Lung (tissue), 12 donors: ENCODE measurements around the gene ATP13A2. TPM values are rescaled to one million over a fixed set of nuclear protein-coding genes. Genes with fewer than 3 reads are reported as not detected.
"Not testable (repeated sequence)": the region's sequence is repeated elsewhere in the genome, so short reads cannot be mapped to it uniquely, and the experiment has no call there.

Experiments used
- ATAC-seq: fragments of 200-7000 bp; cut with Tn5 transposase; one replicate; pipeline ENCODE4 v1.9.1; 2020; ENCODE audit warnings: moderate number of reproducible peaks; ENCODE audit not compliant: insufficient read depth, low FRiP score
- DNase-seq, 3 donors: peaks; one replicate each; pipeline ENCODE4 v3.0.0-alpha.2; 2013 to 2017
- H3K27ac ChIP-seq, 2 donors: one replicate each; pipeline ENCODE4 v1.5.1; 2013; ENCODE audit warnings: mild to moderate bottlenecking in 2 of 2, moderate library complexity in 2 of 2, control low read depth in 1 of 2, inconsistent platforms in 1 of 2, low read depth in 1 of 2, low read length in 1 of 2
- H3K27me3 ChIP-seq, 3 donors: one replicate each; pipeline ENCODE4 v1.5.1; 2013; ENCODE audit warnings: low read length in 2 of 3; ENCODE audit not compliant: control insufficient read depth in 3 of 3, insufficient read depth in 3 of 3
- H3K36me3 ChIP-seq, 4 donors: one replicate each; pipeline ENCODE4 v1.5.1; 2013; ENCODE audit warnings: low read length in 4 of 4, mild to moderate bottlenecking in 1 of 4, moderate library complexity in 1 of 4; ENCODE audit not compliant: control insufficient read depth in 4 of 4, insufficient read depth in 4 of 4
- H3K4me1 ChIP-seq, 5 donors: one replicate each; pipeline ENCODE4 v1.5.1; 2013; ENCODE audit warnings: low read length in 5 of 5, mild to moderate bottlenecking in 2 of 5, moderate library complexity in 1 of 5; ENCODE audit not compliant: control insufficient read depth in 5 of 5, insufficient read depth in 5 of 5
- H3K4me3 ChIP-seq: one replicate; pipeline ENCODE4 v1.5.1; 2013; ENCODE audit warnings: mild to moderate bottlenecking, control low read depth, moderate library complexity
- H3K9ac ChIP-seq, 2 donors: one replicate each; pipeline ENCODE4 v1.5.1; 2013; ENCODE audit warnings: low read length in 2 of 2, control low read depth in 1 of 2; ENCODE audit not compliant: insufficient read depth in 1 of 2
- H3K9me3 ChIP-seq, 4 donors: one replicate each; pipeline ENCODE4 v1.5.1; 2013; ENCODE audit warnings: low read length in 3 of 4, mild to moderate bottlenecking in 1 of 4, moderate library complexity in 1 of 4; ENCODE audit not compliant: control insufficient read depth in 4 of 4, insufficient read depth in 3 of 4
- CTCF ChIP-seq: IDR thresholded peaks from 2 replicates; pipeline ENCODE4 v1.5.1; 2012; ENCODE audit warnings: mild to moderate bottlenecking; ENCODE audit errors: control extremely low read depth, extremely low read depth
- WGBS, 2 donors: extraction: QIAGEN DNeasy Blood & Tissue Kit; methylation state at CpG; one replicate each; pipeline ENCODE4 v1.1.7; 2013; 5-methylcytosine and 5-hydroxymethylcytosine counted together
- polyA plus RNA-seq, 2 donors: library from polyadenylated mRNA; stranded (reverse); fragments of 200-250 nt; gene quantifications; one replicate each; pipeline ENCODE4 v1.2.1, GENCODE V29; 2013
- total RNA-seq, 2 donors: library from RNA; depleted of rRNA in 1 of 2; stranded (reverse); fragments of >200 nt in 1 of 2; gene quantifications; one replicate each; pipeline ENCODE4 v1.2.1, GENCODE V29; 2014 to 2021
- donor health status: control.
- donor health status: control.
- donor health status: Bipolar disorder and iron deficiency.
- donor health status: healthy.
- donor health status: DM: yes; HTN: yes; CAD: no.

ATP13A2 gene
- total and polyA plus RNA-seq, 4 donors = 20.2 to 50.6 (median 33.3) TPM

DNA sequence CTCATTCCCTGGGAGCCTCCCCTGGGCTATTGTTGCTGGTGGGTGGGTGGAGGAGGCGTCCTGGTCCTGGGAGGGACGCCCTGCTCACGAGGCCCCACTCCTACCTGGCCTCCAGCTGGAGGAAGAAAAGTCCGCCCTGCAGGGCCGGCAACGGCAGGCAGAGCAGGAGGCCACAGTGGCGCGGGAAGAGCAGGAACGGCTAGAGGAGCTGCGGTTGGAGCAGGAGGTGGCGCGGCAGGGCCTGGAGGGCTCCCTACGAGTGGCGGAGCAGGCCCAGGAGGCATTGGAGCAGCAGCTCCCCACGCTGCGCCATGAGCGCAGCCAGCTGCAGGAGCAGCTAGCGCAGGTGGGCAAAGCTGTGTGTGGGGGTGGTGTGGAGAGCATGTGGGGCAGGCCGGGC is 65.1 kb downstream of the ATP13A2 start:
- no peak overlapping the region for H3K27ac ChIP-seq
- no peak overlapping the region for H3K9ac ChIP-seq
- DNase-seq (no peak), ATAC-seq (no peak)
- no peaks in the 10 kb centered on the region for H3K9me3 ChIP-seq
- TF ChIP-seq CTCF = no peak
- H3K27me3 ChIP-seq = no peaks in the 10 kb centered on the region
- 90 to 96% methylated on average over 18 to 19 of the region's 19 CpGs for WGBS, 2 donors
- peaks cover 0 to 15% (median 0%) of the 10 kb centered on the region in 4 donors for H3K36me3 ChIP-seq
- H3K4me1 ChIP-seq = no peaks in the 10 kb centered on the region
- no peak overlapping the region for H3K4me3 ChIP-seq

- not testable (repeated sequence) for H3K9ac ChIP-seq, ATAC-seq, H3K9me3 ChIP-seq, H3K4me1 ChIP-seq, H3K4me3 ChIP-seq, DNase-seq, H3K27me3 ChIP-seq, H3K27ac ChIP-seq
- WGBS, 2 donors = 91 to 92% methylated on average over 11 to 13 of the region's 13 CpGs
- peaks cover 0 to 15% (median 0%) of the 10 kb centered on the region in 4 donors for H3K36me3 ChIP-seq
Measured at GRCh38 chr1:16946185-16946584, 65.5 kb downstream of the ATP13A2 start.

GRCh38 chr1:16945512-16945911 is 66.2 kb downstream of the ATP13A2 start:
- H3K4me1 ChIP-seq, DNase-seq, H3K27ac ChIP-seq, H3K9ac ChIP-seq, H3K4me3 ChIP-seq, H3K27me3 ChIP-seq, H3K9me3 ChIP-seq: not testable (repeated sequence)
- peaks cover 0 to 15% (median 0%) of the 10 kb centered on the region in 4 donors for H3K36me3 ChIP-seq
- peak; percentile 16 for ATAC-seq
- 91 to 97% methylated on average over 3 to 9 of the region's 9 CpGs for WGBS, 2 donors

- H3K36me3 ChIP-seq = peaks cover 0 to 19% (median 0%) of the 10 kb centered on the region in 4 donors
- H3K4me1 ChIP-seq = no peaks in the 10 kb centered on the region
- DNase-seq = no peak
- H3K9ac ChIP-seq = no peak overlapping the region
- TF ChIP-seq CTCF = no peak
- no peaks in the 10 kb centered on the region for H3K27me3 ChIP-seq
- WGBS, 2 donors = 94% methylated on average over 19 of the region's 19 CpGs
- no peaks in the 10 kb centered on the region for H3K9me3 ChIP-seq
- no peak for ATAC-seq
- no peak overlapping the region for H3K4me3 ChIP-seq
- no peak overlapping the region for H3K27ac ChIP-seq
Measured at GRCh38 chr1:16944038-16944437, 67.7 kb downstream of the ATP13A2 start.

DNA sequence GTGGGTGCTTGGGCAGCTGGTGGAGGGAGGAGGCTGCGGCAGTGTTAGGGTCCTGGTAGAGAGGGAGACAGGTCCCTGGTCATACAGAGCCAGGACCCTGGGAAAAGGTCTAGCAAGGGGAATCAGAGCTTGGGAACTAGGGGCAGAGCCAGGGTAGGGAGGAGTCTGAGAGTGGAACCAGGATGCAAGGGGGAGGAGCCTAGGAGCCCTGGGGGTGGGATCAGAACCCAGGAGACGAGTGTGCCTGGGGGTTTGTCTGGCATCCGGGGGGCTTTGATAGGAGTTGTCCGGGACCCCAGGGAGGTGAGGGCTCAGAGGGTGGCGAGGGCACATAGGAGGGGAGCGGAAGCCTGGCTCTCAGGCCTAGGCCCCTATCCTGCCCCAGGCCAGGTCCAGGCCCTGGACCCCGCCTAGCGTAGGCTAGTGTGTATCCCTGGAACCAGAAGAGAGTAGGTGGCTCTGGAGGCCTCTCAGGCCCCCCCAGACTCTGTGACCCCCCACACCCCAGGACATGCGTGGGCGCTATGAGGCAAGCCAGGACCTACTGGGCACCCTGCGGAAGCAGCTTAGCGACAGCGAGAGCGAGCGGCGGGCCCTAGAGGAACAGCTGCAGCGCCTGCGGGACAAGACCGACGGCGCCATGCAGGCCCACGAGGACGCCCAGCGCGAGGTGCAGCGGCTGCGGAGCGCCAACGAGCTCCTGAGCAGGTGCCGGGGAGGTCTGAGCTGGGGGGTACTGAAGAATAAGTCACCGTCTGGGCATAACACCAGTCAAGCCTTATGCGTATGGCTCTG is 72.1 kb downstream of the ATP13A2 start:
- not testable (repeated sequence) for H3K9ac ChIP-seq, H3K4me3 ChIP-seq, DNase-seq, H3K4me1 ChIP-seq, H3K27ac ChIP-seq, H3K27me3 ChIP-seq, H3K9me3 ChIP-seq, ATAC-seq
- peaks cover 0 to 15% (median 0%) of the 10 kb centered on the region in 4 donors for H3K36me3 ChIP-seq
- 95 to 97% methylated on average over 32 of the region's 32 CpGs for WGBS, 2 donors
